Measurements from ENCODE around the gene THAP10.
"Not testable (repeated sequence)": the region's sequence is repeated elsewhere in the genome, so short reads cannot be mapped to it uniquely, and the experiment has no call there.

Gene THAP10

GRCh38 chr15:70859322-70859908, 32.8 kb downstream of the THAP10 start:
- Histone ChIP-seq H3K79me1 (ENCODE audit: low read length) (no peaks in the 10 kb centered on the region), H3K9ac (ENCODE audit: low read length) (no peak overlapping the region), H2BK15ac (replicated peaks; ENCODE audit: low read depth) (no peak overlapping the region), H3K56ac (ENCODE audit: low read length) (no peak overlapping the region), H3K4me2 (ENCODE audit: low read length) (no peak overlapping the region), H4K5ac (ENCODE audit: low read length) (no peak overlapping the region), H3K79me2 (ENCODE audit: control insufficient read depth, insufficient read depth, low read length) (no peaks in the 10 kb centered on the region), H2AK5ac (ENCODE audit: low read length) (no peak overlapping the region), H3K4ac (ENCODE audit: low read depth, low read length) (no peak overlapping the region), H4K8ac (ENCODE audit: low read depth, low read length) (no peak overlapping the region), H3K36me3 (ENCODE audit: control insufficient read depth, insufficient read depth, low read length) (no peaks in the 10 kb centered on the region), H3K4me3 (ENCODE audit: low read length) (no peak overlapping the region), H3K4me1 (ENCODE audit: control insufficient read depth, low read depth, low read length) (no peaks in the 10 kb centered on the region), H3K27ac (ENCODE audit: low read depth, low read length) (no peak overlapping the region), H3K18ac (ENCODE audit: low read length) (no peak overlapping the region), H2BK5ac (ENCODE audit: low read length) (no peak overlapping the region), H3K27me3 (ENCODE audit: insufficient read depth, low read length, poor library complexity) (no peaks in the 10 kb centered on the region), H3K23ac (ENCODE audit: low read length) (no peak overlapping the region), H2BK120ac (ENCODE audit: low read depth, low read length) (no peak overlapping the region)
- no CpG with 5 or more reads among the region's 14 CpGs for WGBS (ENCODE audit: extremely low coverage, insufficient coverage, low lambda C conversion rate)
- DNase-seq = no peak

DNA sequence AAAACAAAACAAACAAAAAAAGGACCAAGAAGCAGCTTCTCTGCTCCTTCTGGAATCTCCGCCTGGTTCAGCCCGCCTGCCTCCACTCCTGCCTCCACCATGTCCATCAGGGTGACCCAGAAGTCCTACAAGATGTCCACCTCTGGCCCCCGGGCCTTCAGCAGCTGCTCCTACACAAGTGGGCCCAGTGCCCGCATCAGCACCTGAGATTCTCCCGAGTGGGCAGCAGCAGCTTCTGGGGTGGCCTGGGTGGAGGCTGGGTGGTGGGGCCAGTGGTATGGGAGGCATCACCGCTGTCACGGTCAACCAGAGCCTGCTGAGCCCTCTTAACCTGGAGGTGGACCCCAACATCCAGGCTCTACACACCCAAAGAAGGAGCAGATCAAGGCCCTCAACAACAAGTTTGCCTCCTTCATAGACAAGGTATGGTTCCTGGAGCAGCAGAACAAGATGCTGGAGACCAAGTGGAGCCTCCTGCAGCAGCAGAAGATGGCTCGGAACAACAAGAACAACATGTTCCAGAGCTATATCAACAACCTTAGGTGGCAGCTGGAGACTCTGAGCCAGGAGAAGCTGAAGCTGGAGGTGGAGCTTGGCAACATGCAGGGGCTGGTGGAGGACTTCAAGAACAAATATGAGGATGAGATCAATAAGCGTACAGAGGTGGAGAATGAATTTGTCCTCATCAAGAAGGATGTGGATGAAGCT, 33.5 kb downstream of the THAP10 start:
- not testable (repeated sequence) for H3K79me2 ChIP-seq (ENCODE audit: control insufficient read depth, insufficient read depth, low read length); H4K5ac ChIP-seq (ENCODE audit: low read length); H2BK15ac ChIP-seq (replicated peaks; ENCODE audit: low read depth); H3K4ac ChIP-seq (ENCODE audit: low read depth, low read length); H3K23ac ChIP-seq (ENCODE audit: low read length); H4K8ac ChIP-seq (ENCODE audit: low read depth, low read length); H3K36me3 ChIP-seq (ENCODE audit: control insufficient read depth, insufficient read depth, low read length); H3K18ac ChIP-seq (ENCODE audit: low read length); H3K4me3 ChIP-seq (ENCODE audit: low read length); H3K56ac ChIP-seq (ENCODE audit: low read length); H3K27ac ChIP-seq (ENCODE audit: low read depth, low read length); H3K79me1 ChIP-seq (ENCODE audit: low read length); H2AK5ac ChIP-seq (ENCODE audit: low read length); H3K4me1 ChIP-seq (ENCODE audit: control insufficient read depth, low read depth, low read length); H3K27me3 ChIP-seq (ENCODE audit: insufficient read depth, low read length, poor library complexity); H2BK120ac ChIP-seq (ENCODE audit: low read depth, low read length); DNase-seq; H3K4me2 ChIP-seq (ENCODE audit: low read length); H3K9ac ChIP-seq (ENCODE audit: low read length); H2BK5ac ChIP-seq (ENCODE audit: low read length)
- WGBS (ENCODE audit: extremely low coverage, insufficient coverage, low lambda C conversion rate) = no CpG with 5 or more reads among the region's 9 CpGs

- no peak overlapping the region for H3K56ac ChIP-seq (ENCODE audit: low read length)
- no peak overlapping the region for H3K27ac ChIP-seq (ENCODE audit: low read depth, low read length)
- H3K18ac ChIP-seq (ENCODE audit: low read length) = no peak overlapping the region
- no peak overlapping the region for H4K8ac ChIP-seq (ENCODE audit: low read depth, low read length)
- H3K27me3 ChIP-seq (ENCODE audit: insufficient read depth, low read length, poor library complexity) = no peaks in the 10 kb centered on the region
- no peak overlapping the region for H2AK5ac ChIP-seq (ENCODE audit: low read length)
- H3K4me2 ChIP-seq (ENCODE audit: low read length) = no peak overlapping the region
- H3K79me1 ChIP-seq (ENCODE audit: low read length) = no peaks in the 10 kb centered on the region
- no peak overlapping the region for H3K9ac ChIP-seq (ENCODE audit: low read length)
- no peak overlapping the region for H3K4ac ChIP-seq (ENCODE audit: low read depth, low read length)
- H3K79me2 ChIP-seq (ENCODE audit: control insufficient read depth, insufficient read depth, low read length) = no peaks in the 10 kb centered on the region
- H3K4me1 ChIP-seq (ENCODE audit: control insufficient read depth, low read depth, low read length) = no peaks in the 10 kb centered on the region
- no peak overlapping the region for H2BK5ac ChIP-seq (ENCODE audit: low read length)
- H2BK15ac ChIP-seq (replicated peaks; ENCODE audit: low read depth) = no peak overlapping the region
- WGBS (ENCODE audit: extremely low coverage, insufficient coverage, low lambda C conversion rate) = no CpG with 5 or more reads among the region's 3 CpGs
- no peaks in the 10 kb centered on the region for H3K36me3 ChIP-seq (ENCODE audit: control insufficient read depth, insufficient read depth, low read length)
- H3K23ac ChIP-seq (ENCODE audit: low read length) = no peak overlapping the region
- H3K4me3 ChIP-seq (ENCODE audit: low read length) = no peak overlapping the region
- H4K5ac ChIP-seq (ENCODE audit: low read length) = no peak overlapping the region
- no peak for DNase-seq
- H2BK120ac ChIP-seq (ENCODE audit: low read depth, low read length) = no peak overlapping the region
These were observed 34.5 kb downstream of the THAP10 start for GRCh38 chr15:70857562-70858285.

DNA sequence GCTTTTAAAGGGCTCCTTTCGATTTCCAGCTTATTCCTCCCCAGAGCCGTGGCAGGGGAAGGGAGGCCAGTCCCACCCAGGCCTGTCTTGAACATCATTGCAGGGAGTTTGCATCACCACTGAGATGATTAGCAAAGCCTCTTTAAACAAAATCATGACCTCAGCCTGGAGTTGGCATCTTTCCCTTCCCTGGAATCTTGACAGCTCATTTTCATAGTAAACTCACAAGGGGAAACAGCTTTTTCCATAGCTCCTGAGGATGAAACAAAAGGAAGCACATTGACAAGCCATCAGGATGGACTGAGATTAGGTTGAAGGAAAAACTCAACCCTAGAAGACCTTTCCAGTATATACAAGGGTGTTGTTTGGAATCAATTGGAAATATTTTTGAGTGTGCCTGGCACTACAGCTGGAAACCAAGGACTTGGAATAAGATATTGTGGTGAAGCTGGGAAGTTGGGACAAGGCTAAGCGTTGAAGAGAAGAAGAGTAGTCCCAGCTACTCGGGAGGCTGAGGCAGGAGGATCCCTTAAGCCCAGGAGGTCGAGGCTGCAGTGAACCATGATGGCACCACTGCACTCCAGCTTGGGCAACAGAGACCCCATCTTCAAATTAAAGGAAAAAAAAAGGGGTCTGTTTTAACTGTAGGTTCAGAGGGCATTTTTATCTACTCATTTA, 35.2 kb downstream of the THAP10 start:
- Histone ChIP-seq H2BK120ac (ENCODE audit: low read depth, low read length) (no peak overlapping the region), H3K56ac (ENCODE audit: low read length) (no peak overlapping the region), H3K27ac (ENCODE audit: low read depth, low read length) (no peak overlapping the region), H4K5ac (ENCODE audit: low read length) (no peak overlapping the region), H3K18ac (ENCODE audit: low read length) (no peak overlapping the region), H3K4ac (ENCODE audit: low read depth, low read length) (no peak overlapping the region), H3K9ac (ENCODE audit: low read length) (no peak overlapping the region), H3K4me3 (ENCODE audit: low read length) (no peak overlapping the region), H3K23ac (ENCODE audit: low read length) (no peak overlapping the region), H3K4me1 (ENCODE audit: control insufficient read depth, low read depth, low read length) (no peaks in the 10 kb centered on the region), H3K36me3 (ENCODE audit: control insufficient read depth, insufficient read depth, low read length) (no peaks in the 10 kb centered on the region), H3K79me2 (ENCODE audit: control insufficient read depth, insufficient read depth, low read length) (no peaks in the 10 kb centered on the region), H3K79me1 (ENCODE audit: low read length) (no peaks in the 10 kb centered on the region), H3K27me3 (ENCODE audit: insufficient read depth, low read length, poor library complexity) (no peaks in the 10 kb centered on the region), H2AK5ac (ENCODE audit: low read length) (no peak overlapping the region), H4K8ac (ENCODE audit: low read depth, low read length) (no peak overlapping the region), H3K4me2 (ENCODE audit: low read length) (no peak overlapping the region), H2BK5ac (ENCODE audit: low read length) (no peak overlapping the region), H2BK15ac (replicated peaks; ENCODE audit: low read depth) (no peak overlapping the region)
- peak; percentile 76 for DNase-seq
- no CpG with 5 or more reads among the region's 5 CpGs for WGBS (ENCODE audit: extremely low coverage, insufficient coverage, low lambda C conversion rate)

DNA sequence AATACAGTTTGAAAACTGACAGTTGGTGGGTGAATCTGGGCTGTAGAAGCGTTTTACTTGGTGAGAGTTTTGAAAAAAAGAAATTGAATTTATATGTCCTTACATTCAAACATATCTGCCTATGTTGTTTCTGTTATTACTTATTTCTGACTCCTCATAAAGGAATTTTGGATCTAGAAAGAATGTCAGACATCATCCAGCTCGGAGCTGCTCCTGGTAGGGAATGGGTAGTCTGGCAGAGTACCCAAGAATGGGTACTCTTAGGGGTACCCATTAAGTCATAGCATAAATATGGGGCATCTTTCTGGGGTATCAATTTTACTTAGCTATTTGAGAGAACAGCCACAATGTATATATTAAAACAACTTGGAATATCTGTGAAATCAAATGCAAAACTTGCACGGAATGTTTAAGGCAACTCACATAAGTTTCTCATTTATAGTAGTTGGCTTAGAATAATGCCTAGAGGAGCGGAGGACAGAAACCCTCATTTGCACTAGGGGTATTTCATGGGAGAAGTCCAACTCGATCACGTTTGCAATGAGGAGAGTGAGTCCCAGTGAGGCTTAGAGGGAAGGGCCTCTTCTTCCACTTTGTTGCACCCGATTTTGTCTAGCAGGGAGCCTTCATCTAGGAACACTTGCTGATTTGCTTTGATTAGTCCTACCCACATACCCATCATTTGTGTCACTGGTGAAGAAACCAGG, 35.9 kb downstream of the THAP10 start:
- no peak overlapping the region for H3K9ac ChIP-seq (ENCODE audit: low read length)
- no peak overlapping the region for H3K4ac ChIP-seq (ENCODE audit: low read depth, low read length)
- no peak for DNase-seq
- H4K8ac ChIP-seq (ENCODE audit: low read depth, low read length) = no peak overlapping the region
- H3K23ac ChIP-seq (ENCODE audit: low read length) = no peak overlapping the region
- no peak overlapping the region for H3K56ac ChIP-seq (ENCODE audit: low read length)
- no peaks in the 10 kb centered on the region for H3K36me3 ChIP-seq (ENCODE audit: control insufficient read depth, insufficient read depth, low read length)
- H2BK120ac ChIP-seq (ENCODE audit: low read depth, low read length) = no peak overlapping the region
- no peak overlapping the region for H3K27ac ChIP-seq (ENCODE audit: low read depth, low read length)
- no peaks in the 10 kb centered on the region for H3K27me3 ChIP-seq (ENCODE audit: insufficient read depth, low read length, poor library complexity)
- H3K18ac ChIP-seq (ENCODE audit: low read length) = no peak overlapping the region
- peaks cover 2% of the 10 kb centered on the region for H3K79me1 ChIP-seq (ENCODE audit: low read length)
- H3K79me2 ChIP-seq (ENCODE audit: control insufficient read depth, insufficient read depth, low read length) = peaks cover 1% of the 10 kb centered on the region
- H3K4me1 ChIP-seq (ENCODE audit: control insufficient read depth, low read depth, low read length) = no peaks in the 10 kb centered on the region
- no CpG with 5 or more reads among the region's 7 CpGs for WGBS (ENCODE audit: extremely low coverage, insufficient coverage, low lambda C conversion rate)
- no peak overlapping the region for H3K4me3 ChIP-seq (ENCODE audit: low read length)
- H3K4me2 ChIP-seq (ENCODE audit: low read length) = no peak overlapping the region
- H2BK5ac ChIP-seq (ENCODE audit: low read length) = no peak overlapping the region
- no peak overlapping the region for H4K5ac ChIP-seq (ENCODE audit: low read length)
- H2AK5ac ChIP-seq (ENCODE audit: low read length) = no peak overlapping the region
- no peak overlapping the region for H2BK15ac ChIP-seq (replicated peaks; ENCODE audit: low read depth)
